ENCODE data around the gene PLCB2.

PLCB2 gene

DNA sequence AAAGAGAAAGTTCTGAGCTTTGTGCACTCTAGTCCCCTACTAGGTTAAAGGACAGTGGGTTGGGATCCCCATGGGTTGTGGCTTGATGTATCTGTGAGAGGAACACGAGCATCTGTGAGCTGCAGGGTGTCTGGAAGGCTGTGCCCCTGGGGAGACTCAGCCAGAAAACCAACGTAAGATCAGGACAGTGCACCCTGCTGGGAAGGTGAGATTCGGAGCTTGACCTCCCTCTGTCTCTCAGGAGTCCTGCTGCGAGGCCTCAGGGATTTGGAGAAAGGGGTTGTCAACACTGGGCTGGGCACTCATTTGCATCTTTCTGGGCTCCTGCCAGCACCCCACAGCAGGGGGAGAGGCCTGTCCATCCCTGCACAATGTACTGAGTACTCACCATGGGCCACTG, 40.1 kb downstream of the PLCB2 start:
- no peak for TF ChIP-seq TAF1 (IDR thresholded peaks at IDR 0.05; ENCODE audit: borderline replicate concordance, insufficient read depth, low read length)

- peak in 1 of 2 experiments; percentile 23; a peak in 1 of 4 replicates for TF ChIP-seq REST (IDR thresholded peaks at IDR 0.05; ENCODE audit: insufficient read depth in 1 of 2, low read depth in 2 of 2, low read length in 2 of 2)
- no peak for TF ChIP-seq TAF1 (IDR thresholded peaks at IDR 0.05; ENCODE audit: borderline replicate concordance, insufficient read depth, low read length)
Measured at GRCh38 chr15:40266828-40267304, 40.9 kb downstream of the PLCB2 start.

GRCh38 chr15:40265875-40266274, 41.9 kb downstream of the PLCB2 start:
- TF ChIP-seq TAF1 (IDR thresholded peaks at IDR 0.05; ENCODE audit: borderline replicate concordance, insufficient read depth, low read length) (no peak), SIN3A (IDR thresholded peaks at IDR 0.05; ENCODE audit: borderline replicate concordance, insufficient read depth, low read length) (no peak), FOXP2 (optimal IDR thresholded peaks at IDR 0.05; ENCODE audit: borderline replicate concordance, extremely low read depth, extremely low read length, insufficient read depth) (no peak), POLR2AphosphoS5 (IDR thresholded peaks at IDR 0.05; ENCODE audit: low read depth, low read length) (no peak), REST (IDR thresholded peaks at IDR 0.05; ENCODE audit: insufficient read depth in 1 of 2, low read depth in 2 of 2, low read length in 2 of 2) (no peak)

DNA sequence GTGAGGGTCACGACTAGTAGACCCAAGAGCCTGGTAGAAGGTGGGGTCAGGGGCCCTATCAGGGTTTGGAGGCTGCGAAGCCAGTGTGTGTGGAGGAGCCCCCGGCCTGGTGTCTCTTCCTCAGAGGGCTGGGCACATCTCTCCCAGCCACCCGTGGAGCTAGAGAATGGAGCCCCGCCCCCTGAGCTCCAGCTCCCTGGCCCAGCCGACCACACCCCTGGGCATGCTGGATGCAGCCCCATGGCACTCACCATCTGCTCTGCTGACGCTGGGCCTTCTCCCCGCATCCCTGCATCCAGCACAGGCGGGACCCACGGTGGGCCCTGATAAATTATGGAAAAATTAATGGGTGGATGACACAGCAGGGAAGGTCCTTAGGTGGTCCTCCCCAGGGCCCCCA, 42.4 kb downstream of the PLCB2 start:
- no peak for TF ChIP-seq FOXP2 (optimal IDR thresholded peaks at IDR 0.05; ENCODE audit: borderline replicate concordance, extremely low read depth, extremely low read length, insufficient read depth)
- no peak for TF ChIP-seq POLR2AphosphoS5 (IDR thresholded peaks at IDR 0.05; ENCODE audit: low read depth, low read length)
- TF ChIP-seq TAF1 (IDR thresholded peaks at IDR 0.05; ENCODE audit: borderline replicate concordance, insufficient read depth, low read length): no peak
- TF ChIP-seq SIN3A (IDR thresholded peaks at IDR 0.05; ENCODE audit: borderline replicate concordance, insufficient read depth, low read length): no peak
- TF ChIP-seq REST (IDR thresholded peaks at IDR 0.05; ENCODE audit: insufficient read depth in 1 of 2, low read depth in 2 of 2, low read length in 2 of 2): no peak

DNA sequence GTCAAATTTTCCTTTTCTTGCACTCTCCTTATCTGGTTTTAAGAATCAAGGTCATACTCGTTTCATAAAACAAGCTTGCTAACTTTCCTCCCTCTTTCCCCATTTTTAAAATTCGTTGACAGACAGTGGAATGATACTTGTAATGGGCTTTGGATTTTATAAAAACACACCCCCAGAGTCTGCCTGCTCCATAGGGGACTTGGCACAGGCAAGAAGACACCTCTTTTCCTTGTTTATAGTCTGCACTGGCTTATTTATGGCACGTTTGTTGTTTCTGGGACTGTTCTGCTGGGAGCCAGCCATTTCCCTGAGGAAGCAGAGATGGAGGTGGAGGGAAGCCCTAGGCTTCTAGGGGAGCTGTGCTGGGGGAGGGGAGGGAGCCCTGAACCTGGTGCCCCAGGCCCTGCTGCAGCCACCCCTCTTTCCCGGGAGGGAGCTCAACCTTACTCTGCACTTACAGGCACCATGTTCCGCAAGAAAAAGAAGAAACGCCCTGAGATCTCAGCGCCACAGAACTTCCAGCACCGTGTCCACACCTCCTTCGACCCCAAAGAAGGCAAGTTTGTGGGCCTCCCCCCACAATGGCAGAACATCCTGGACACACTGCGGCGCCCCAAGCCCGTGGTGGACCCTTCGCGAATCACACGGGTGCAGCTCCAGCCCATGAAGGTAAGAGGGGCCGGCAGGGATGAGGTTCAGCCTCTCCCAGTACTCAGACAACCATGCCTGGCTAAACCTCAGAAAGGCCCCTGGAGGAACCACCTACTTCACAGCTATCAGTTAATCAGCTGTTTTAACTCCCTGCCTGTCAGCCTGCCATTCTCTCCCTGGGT, 43.2 kb downstream of the PLCB2 start:
- no peak for TF ChIP-seq SIN3A (IDR thresholded peaks at IDR 0.05; ENCODE audit: borderline replicate concordance, insufficient read depth, low read length)
- TF ChIP-seq REST (IDR thresholded peaks at IDR 0.05; ENCODE audit: insufficient read depth in 1 of 2, low read depth in 2 of 2, low read length in 2 of 2): no peak
- no peak for TF ChIP-seq FOXP2 (optimal IDR thresholded peaks at IDR 0.05; ENCODE audit: borderline replicate concordance, extremely low read depth, extremely low read length, insufficient read depth)
- no peak for TF ChIP-seq POLR2AphosphoS5 (IDR thresholded peaks at IDR 0.05; ENCODE audit: low read depth, low read length)
- no peak for TF ChIP-seq TAF1 (IDR thresholded peaks at IDR 0.05; ENCODE audit: borderline replicate concordance, insufficient read depth, low read length)
